CD4-positive, alpha-beta T cell treated with Interleukin-17A for 4 hours (primary cell): ENCODE results near the gene STXBP6.
"Not testable (repeated sequence)": the region's sequence is repeated elsewhere in the genome, so short reads cannot be mapped to it uniquely, and the experiment has no call there.

Experiments used
- DNase-seq: peaks from one replicate; pipeline ENCODE4 v3.0.0-alpha.2; 2020; ENCODE audit warnings: mixed read lengths

STXBP6 gene

DNA sequence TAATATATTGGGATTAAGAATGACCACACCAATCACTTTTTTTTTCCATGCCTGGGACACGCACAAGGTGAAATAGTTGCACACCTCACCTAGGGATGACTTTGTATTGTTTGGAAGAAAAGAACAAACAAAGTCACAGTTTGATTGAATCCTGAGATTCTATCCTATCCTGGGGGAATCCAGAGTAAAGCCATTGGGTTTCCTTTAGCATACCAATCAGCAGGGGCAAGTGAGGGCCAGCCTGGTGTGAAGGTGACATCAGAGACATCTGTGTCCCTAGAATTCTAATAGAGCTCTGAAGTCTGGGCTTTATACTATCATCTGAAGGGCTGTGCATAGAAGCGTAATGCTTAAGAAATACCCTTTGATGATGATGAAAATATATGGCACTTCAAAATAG, 199.9 kb downstream of the STXBP6 start:
- DNase-seq = no peak

GRCh38 chr14:24849471-24849870, 200.5 kb downstream of the STXBP6 start:
- DNase-seq = no peak

- DNase-seq = no peak
Measured at GRCh38 chr14:24848102-24848790, 201.7 kb downstream of the STXBP6 start.

GRCh38 chr14:24847568-24848095, 202.3 kb downstream of the STXBP6 start:
- DNase-seq = no peak

DNA sequence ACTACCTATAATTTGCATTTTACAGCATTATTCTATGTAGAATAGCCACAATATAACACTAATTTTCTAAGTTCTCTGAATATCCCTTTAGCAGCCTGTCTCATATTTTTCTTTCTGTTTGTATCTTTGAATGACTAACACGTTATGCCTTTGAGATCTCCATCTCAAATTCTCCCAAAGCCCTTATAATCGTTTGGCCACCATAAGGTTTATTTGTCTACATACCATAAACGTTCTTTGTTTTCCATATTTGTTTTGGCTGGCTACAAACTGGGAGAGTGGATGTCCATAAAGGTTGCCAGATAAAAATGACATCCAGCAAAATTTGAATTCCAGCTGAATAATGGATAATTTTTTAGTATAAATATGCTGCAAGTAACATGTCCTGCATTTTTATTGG, 203.7 kb downstream of the STXBP6 start:
- no peak for DNase-seq

DNA sequence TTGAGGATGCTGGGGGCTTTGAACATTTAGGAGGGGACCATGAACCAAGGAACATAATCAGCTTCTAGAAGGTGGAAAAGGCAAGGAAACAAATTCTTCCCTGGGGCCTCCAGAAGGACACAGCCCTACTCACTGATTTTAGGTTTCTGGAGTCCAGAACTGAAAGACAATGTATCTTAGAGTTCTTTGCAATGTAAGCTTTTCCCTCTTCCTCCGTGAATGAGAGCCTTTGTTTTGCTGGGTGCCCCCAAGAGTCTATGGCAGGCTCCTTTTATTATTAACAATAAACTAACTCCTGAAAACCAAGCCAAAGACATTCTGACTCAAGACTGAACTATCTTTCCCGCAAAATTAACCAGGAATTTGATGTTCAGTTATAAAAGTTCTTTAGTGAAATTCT, 204.1 kb downstream of the STXBP6 start:
- no peak for DNase-seq

GRCh38 chr14:24844011-24844410, 205.9 kb downstream of the STXBP6 start:
- DNase-seq = no peak

- no peak for DNase-seq
Measured at GRCh38 chr14:24843494-24843893, 206.5 kb downstream of the STXBP6 start.

DNA sequence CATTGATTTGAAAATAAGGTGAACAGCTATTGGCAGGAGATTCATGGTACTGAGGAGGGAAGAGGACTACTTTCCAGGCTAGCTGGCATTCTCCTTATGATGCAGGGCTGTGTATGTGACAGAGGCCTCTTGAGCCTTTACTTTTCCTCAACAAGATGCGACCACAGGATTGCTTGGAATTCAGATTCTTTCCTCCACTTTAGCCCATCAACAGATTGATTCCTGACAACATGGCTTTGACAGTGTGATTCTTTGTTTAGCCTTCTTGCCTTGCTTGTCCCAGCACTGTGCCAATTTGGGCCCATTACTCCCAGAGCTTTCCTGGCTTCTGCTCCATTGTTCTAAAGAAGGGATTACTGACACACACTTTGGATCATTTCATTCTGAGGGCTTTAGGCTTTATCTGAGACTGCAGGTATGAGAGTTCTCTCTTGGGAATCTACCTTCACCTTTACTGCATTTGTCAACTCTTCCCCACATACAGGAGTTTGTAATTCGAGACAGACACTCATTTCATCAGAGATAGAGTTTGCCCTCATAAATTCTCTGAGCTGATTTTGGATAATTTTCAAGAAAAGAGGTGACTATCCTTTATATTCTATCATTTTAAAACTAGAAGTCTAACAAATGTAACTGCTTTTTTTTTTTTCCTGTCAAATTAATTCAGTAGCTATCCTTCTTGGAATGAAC, 209.6 kb downstream of the STXBP6 start:
- DNase-seq = no peak

- DNase-seq = no peak
Measured at GRCh38 chr14:24839617-24840203, 210.2 kb downstream of the STXBP6 start.

- no peak for DNase-seq
Measured at GRCh38 chr14:24838945-24839616, 210.9 kb downstream of the STXBP6 start.

GRCh38 chr14:24837280-24838046, 212.5 kb downstream of the STXBP6 start:
- no peak for DNase-seq

- DNase-seq = not testable (repeated sequence)
Measured at GRCh38 chr14:24836324-24836723, 213.6 kb downstream of the STXBP6 start.

- DNase-seq = no peak
Measured at GRCh38 chr14:24834956-24835355, 215.0 kb downstream of the STXBP6 start.

GRCh38 chr14:24833385-24833784, 216.6 kb downstream of the STXBP6 start:
- no peak for DNase-seq

DNA sequence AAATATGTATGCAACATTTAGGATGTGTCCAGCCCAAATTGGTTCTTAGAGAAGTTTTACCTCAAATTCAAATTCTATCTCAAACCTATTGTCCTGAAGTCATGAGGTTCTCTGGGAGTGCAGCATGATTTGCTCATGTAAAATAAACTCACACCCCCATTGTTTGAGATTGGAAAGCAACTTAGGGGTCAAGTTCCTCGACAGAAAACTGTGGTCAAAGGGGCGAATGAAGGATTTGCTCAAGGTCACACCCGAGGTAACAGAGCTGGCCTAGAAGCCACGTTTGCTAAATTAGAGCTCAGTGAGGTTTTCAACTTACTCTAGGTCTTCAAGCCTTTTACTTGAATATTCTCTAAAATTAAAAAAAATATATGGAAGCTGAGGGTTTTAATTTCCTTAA, 218.3 kb downstream of the STXBP6 start:
- DNase-seq = no peak

DNA sequence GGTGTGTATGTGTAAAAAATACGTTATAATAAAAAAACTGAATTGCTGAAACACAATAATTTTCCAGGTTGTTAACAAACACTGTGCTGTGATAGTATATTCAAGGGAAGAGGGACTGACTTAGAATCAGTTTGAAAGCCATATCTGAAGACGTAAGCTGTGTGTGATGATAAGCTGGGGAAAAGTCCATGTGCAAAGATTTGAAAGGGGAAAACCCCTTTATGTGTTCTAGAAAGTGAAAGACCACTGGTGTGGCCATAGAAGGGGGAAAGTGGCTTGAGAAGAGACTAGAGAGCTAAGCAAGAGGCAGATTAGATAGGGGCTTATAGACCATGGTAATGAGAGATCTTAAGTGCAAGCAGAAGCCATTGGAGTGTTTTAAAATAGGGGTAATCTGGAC, 220.1 kb downstream of the STXBP6 start:
- no peak for DNase-seq

DNA sequence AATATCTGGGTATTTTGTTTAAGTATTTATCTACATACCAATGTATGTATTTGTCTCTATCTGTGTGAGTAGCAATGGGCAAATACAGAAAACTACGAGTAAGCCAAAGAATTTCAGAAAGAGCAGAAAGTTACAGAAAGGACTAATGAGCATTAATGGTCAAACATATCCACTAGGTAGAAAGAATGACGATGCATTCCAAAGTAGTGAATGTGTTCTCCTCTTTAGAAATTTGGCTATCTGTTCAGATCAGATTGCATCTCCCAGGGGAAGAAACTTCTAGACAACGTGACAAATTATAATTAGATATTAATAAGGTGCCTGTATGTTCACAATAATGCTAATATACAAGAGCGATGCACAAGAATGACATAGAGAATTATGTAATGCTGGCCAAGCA, 221.5 kb downstream of the STXBP6 start:
- DNase-seq = no peak

- DNase-seq = no peak
Measured at GRCh38 chr14:24826390-24826789, 223.6 kb downstream of the STXBP6 start.

GRCh38 chr14:24820616-24821015, 229.3 kb downstream of the STXBP6 start:
- DNase-seq = no peak

DNA sequence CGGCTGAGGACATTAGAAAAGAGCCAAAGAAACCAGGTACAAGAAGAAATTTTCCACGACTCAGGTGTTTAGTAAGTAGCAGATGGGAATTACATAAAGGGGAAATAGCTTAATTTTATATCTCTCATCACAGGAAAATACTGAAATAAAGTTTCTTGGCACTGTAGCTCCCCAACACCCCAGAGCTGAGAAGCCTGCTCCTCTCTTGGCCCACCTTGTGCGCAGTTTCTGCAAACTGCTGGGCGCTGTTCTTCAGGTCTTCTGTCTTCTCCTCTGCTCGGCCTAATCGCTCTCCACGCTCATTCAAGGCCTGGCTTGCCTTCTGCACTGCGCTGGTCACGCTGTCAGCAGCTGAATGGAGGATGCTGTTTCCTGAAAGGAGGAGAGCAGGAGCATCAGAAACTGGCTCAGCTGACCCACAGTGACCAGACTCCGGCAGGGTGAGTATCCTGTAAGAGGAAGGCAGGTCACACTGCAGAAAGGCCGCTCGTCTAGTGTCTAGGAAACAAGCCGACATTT, 231.1 kb downstream of the STXBP6 start:
- no peak for DNase-seq

DNA sequence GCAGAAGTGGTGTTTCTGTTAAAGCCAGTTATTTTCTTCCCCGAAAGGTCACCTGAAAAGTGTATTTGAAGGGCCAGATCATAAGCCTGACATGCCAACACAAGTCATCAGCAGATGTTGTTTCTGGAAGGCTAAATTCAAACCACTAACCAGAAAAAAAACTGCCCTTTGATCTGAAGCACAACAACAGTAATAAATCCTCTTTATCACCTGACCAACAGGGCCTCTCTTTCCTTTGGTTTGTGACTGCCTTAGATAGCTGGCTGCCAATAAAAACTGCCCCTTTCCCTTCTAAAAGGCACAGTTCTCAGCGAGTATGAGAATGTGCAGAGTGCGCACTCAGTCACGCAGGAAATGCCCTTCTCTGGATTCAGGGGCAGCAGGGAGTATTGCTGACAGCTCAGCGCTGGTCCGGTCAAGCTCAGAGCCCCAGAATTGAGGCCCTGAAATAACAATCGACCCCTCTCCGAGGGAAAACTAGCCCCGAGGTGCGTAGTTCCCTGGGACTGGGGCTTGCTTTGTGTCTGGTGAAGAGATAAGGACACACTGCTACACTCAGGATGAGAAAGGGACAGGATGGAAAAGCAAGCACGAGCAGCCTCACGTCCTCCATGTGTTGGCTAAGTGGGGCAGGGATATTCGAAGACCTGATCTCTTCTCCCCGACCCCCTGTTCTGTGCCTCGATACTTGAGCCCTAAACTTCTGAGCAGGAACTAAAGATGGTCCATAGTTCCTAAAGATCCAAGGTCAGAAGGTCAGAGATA, 231.7 kb downstream of the STXBP6 start:
- no peak for DNase-seq
